B cell (primary cell): ENCODE measurements around the gene TANC2.

Source experiments
- CTCF ChIP-seq: fragments of 200-600 bp; IDR thresholded peaks from one replicate; pipeline ENCODE4 v1.8.0; 2022; ENCODE audit warnings: antibody characterized with exemption, mild to moderate bottlenecking
- EZH2 ChIP-seq: IDR thresholded peaks from 2 replicates; pipeline ENCODE4 v1.6.1; 2012; ENCODE audit warnings: borderline replicate concordance, low read depth, mild to moderate bottlenecking, moderate library complexity, low read length; ENCODE audit not compliant: insufficient read depth, poor library complexity, severe bottlenecking

DNA sequence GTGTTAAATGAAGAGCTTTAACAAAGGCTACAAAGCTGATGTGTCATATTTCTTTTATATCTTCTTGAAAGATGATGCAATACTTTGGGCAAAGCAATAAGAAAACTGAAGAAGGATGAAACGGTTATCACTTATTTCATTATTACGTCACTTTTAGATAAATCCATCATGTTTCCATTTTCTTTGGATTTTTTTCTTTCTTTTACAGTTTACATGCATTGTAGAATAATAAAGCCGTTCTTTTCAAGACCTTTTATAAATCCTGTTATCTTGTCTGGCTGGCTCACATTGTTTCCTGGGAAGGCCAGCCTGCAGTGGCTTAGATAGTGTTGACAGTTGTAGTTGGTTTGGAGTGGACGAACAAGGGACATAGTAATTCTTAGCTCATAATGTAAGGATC lies 28.9 kb downstream of the TANC2 start:
- TF ChIP-seq CTCF: no peak
- TF ChIP-seq EZH2: no peak
